Activated CD8-positive, alpha-beta memory T cell treated with anti-CD3 and anti-CD28 coated beads for 24 hours (primary cell): ENCODE data around the gene BARD1.
"Not testable (repeated sequence)": the region's sequence is repeated elsewhere in the genome, so short reads cannot be mapped to it uniquely, and the experiment has no call there.

Source experiments
- DNase-seq: peaks from one replicate; pipeline ENCODE4 v3.0.0-alpha.2; 2020

The BARD1 gene

DNA sequence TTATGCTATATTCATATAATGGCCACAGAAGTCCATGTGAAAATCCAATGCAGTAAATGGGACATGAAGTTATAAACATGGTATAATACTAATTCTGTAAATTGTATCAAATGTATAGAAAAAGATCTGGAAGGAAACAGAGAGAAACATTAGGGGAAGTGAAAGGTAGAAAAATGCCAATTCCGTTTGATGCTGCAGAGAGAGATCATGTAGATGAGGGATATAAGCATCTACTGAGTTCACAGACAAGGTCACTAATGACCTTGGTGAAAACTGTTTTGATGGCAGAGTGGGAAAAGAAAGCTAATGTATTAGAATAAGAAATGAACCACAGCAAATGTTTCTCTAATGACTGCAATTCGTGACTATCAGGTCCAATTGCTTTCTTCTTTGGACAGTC is 56.0 kb downstream of the BARD1 start:
- no peak for DNase-seq

GRCh38 chr2:214750529-214750928 is 59.0 kb downstream of the BARD1 start:
- no peak for DNase-seq

GRCh38 chr2:214747992-214748391 is 61.5 kb downstream of the BARD1 start:
- DNase-seq = no peak

DNA sequence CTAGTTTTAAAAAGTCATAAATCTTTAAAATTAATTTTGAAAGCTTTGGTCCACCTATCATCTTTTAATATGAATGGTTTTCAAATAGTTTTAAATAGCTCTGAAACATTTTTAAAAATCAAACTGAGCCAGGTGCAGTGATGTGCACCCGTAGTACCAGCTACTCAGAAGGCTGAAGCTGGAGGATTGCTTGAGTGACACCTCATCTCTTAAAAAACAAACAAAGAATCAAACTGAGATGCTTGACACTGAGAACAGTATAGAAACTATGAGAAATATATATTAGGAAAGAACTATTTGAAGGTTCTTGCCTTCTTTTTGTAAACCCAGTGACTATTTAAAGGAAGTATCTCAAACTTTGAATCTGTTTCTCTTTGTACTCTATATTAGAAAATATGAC is 67.4 kb downstream of the BARD1 start:
- DNase-seq = no peak

GRCh38 chr2:214740867-214741395 is 68.6 kb downstream of the BARD1 start:
- DNase-seq = no peak

DNA sequence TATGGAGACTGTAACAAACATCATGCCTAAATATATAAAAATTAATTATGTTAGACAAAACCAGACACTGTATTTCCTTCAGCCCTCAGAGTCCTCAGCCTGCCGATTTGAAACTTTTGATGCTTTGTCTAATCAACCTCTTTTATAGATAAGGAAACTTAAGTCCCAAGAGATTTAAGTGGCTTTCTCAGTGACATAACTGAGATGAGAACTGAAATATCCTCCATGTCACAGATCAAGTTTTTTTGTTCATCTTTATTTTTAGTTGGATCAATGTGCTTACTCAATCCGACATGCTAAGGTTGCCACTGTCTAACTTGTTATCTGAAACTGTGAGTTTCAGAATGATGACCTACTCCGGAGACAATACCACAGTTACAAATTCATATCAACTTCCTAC is 72.3 kb downstream of the BARD1 start:
- no peak for DNase-seq

- DNase-seq = no peak
These were observed 78.6 kb downstream of the BARD1 start for GRCh38 chr2:214730800-214731407.

- DNase-seq = no peak
These were observed 79.2 kb downstream of the BARD1 start for GRCh38 chr2:214730248-214730647.

DNA sequence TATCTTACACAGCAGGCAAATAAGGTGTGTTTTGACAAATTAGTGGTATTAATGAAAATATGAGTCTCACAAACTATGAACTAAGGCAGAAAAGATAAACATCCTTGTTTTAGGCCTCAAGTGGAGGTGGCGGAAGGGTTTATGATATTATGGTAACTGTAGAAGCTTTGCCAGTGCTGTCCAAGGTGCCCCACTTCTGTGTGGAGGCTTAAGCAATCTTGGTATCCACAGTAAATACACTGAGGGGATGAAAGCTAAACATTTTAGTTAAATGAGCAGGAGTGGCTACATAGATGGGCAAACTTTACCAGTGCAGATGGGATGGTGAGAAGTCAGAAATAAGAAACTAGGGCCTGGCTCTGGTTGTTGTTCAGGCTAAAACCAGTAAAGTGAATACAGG is 84.7 kb downstream of the BARD1 start:
- DNase-seq = no peak

DNA sequence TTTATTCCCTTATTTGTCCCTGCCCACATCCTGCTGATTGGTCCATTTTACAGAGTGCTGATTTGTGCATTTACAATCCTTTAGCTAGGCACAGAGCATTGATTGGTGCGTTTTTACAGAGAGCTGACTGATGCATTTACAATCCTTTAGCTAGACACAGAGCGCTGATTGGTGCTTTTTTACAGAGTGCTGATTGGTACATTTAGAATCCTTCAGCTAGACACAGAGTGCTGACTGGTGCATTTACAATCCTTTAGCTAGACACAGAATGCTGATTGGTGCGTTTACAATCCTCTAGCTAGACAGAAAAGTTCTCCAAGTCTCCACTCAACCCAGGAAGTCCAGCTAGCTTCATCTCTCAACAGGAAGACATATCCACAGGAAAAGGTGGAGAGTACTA is 91.6 kb downstream of the BARD1 start:
- DNase-seq = not testable (repeated sequence)

DNA sequence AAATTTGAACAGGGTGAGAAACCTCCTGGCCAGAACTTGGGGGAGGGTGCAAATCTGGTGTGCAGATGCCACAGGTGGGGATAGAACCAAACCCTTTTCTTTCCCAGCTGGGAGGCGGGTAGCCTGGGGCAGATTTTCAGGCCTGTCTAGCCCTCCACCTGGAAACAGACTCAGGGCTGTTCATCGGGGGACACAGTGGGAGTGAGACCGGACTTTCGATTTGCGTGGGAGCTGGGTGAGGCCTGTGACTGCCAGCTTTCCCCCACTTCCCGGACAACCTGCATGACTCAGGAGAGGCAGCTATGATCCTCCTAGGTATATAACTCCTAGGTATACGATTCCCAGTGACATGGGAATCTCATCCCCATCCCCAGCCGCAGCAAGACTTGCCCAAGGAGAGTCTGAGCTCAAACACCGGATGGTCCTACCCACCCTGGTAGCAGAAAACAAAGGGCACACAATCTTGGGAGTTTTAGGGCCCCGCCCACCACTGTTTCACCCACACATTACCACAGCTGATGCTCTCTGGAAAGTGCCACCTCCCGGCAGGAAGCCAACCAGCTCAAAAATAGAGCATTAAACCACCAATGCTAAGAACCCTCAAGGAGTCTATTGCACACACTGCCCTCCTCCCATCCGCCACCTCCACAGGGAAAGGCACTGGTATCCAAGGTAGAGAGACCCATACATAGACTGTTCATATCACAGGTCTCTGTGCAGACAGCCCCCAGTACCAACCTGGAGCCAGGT is 92.5 kb downstream of the BARD1 start:
- DNase-seq = no peak

- no peak for DNase-seq
These were observed 94.5 kb downstream of the BARD1 start for GRCh38 chr2:214715025-214715424.

- no peak for DNase-seq
These were observed 96.2 kb downstream of the BARD1 start for GRCh38 chr2:214713080-214713830.

DNA sequence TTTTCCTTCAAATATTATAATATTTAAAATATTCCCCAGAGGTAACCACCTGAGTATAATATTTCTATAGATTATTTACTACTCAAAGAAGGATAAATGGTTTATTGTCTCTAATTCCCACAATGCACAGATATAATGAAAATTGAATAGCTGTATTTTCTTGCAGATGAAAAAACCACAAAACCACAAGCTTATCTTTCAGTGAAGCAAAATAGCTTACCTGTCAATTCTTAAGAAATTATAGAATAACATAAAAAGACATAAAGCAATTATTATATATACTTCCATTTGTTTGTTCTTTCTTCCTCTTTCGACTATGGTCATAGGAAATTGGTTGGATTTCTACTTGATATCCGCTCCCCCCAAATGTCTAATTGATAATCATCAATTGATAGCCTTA is 98.8 kb downstream of the BARD1 start:
- DNase-seq = no peak

- no peak for DNase-seq
These were observed 102.5 kb downstream of the BARD1 start for GRCh38 chr2:214706986-214707385.

DNA sequence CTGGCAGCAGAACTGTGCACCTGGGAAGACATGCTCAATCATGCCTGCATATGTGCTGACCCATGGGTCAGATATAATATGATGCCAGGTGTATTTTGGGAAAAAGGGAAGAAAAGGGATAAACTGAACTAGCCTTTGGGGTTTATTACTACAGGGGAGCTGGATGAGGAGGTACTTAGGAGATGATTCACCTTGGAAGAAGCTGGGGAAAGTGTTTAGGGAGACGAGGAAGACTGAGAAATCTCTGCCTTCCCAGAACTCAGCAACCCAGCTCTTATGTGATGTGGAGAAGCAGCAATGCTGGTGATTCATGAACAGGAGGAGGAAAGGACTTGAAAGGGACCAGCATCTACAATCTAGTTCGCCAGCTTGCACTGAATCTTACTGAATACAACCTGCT is 110.2 kb downstream of the BARD1 start:
- no peak for DNase-seq

DNA sequence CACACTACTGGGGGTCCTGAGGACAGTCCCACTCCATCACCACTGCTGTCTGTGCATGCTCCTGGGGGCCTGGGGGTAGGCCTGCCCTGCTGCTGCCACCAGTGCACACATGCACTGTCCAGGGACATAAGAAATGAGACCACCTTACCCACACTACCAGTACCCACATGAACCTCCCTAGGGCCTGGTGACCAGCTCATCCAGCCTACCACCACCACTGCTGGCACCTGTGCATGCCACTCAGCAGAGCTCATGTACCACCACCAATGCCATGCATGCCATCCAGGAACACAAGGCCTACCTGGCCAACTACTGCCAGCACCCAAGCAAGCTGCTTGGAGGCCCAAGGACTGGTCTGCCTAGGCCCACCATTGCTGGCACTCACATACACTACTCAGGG is 112.8 kb downstream of the BARD1 start:
- DNase-seq = no peak

DNA sequence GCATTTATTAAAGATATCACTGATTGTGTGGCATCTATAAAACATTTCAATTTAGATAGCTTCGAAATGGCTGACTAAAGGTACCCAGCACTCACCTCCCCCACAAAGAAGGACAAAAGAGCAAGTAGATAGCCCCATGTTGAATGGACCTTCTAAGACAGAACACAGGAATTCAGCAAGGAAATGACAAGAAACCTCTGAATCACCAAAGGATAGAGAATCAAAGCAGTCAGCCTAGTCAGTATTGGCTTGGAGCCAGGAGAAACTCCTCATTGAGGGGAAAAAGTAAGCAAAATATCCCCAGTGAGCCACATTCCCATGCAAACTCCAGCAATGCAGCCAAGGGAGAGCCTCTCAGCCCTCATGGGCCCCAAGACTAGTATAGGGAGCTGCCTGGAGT is 113.7 kb downstream of the BARD1 start:
- DNase-seq = no peak

- not testable (repeated sequence) for DNase-seq
These were observed 125.9 kb downstream of the BARD1 start for GRCh38 chr2:214683557-214683956.

GRCh38 chr2:214679736-214680135 is 129.7 kb downstream of the BARD1 start:
- DNase-seq = no peak

GRCh38 chr2:214676421-214677089 is 132.9 kb downstream of the BARD1 start:
- DNase-seq = no peak
